Omental fat pad (tissue), 4 donors: ENCODE measurements around the gene MAGI1. TPM values are rescaled to one million over a fixed set of nuclear protein-coding genes. Genes with fewer than 3 reads are reported as not detected.
A peak's percentile ranks its signal among the peaks of the same experiment; 100 is the strongest.

Experiments
- ATAC-seq: fragments of 150-250 bp; one replicate; pipeline ENCODE4 v1.9.1; 2016; ENCODE audit warnings: mild to moderate bottlenecking, moderate library complexity; ENCODE audit not compliant: low FRiP score
- DNase-seq: peaks from one replicate; pipeline ENCODE4 v3.0.0-alpha.2; 2019; ENCODE audit warnings: low spot score
- total RNA-seq, 4 donors: library from RNA; depleted of rRNA; stranded (reverse); fragments of >200 nt; gene quantifications; one replicate each; pipeline ENCODE4 v1.1.0, GENCODE V29; 2016
- TF ChIP-seq, protein P1 (sequence below), 3 donors: fragments of 450-650 bp; IDR thresholded peaks; one replicate each; pipeline ENCODE4 v1.5.1; 2016 to 2017; ENCODE audit warnings: antibody characterized with exemption in 3 of 3, mild to moderate bottlenecking in 3 of 3, moderate library complexity in 2 of 3

The MAGI1 gene
- 10 to 100 TPM; 22.9 to 38.8 (median 34.3) TPM for total RNA-seq

DNA sequence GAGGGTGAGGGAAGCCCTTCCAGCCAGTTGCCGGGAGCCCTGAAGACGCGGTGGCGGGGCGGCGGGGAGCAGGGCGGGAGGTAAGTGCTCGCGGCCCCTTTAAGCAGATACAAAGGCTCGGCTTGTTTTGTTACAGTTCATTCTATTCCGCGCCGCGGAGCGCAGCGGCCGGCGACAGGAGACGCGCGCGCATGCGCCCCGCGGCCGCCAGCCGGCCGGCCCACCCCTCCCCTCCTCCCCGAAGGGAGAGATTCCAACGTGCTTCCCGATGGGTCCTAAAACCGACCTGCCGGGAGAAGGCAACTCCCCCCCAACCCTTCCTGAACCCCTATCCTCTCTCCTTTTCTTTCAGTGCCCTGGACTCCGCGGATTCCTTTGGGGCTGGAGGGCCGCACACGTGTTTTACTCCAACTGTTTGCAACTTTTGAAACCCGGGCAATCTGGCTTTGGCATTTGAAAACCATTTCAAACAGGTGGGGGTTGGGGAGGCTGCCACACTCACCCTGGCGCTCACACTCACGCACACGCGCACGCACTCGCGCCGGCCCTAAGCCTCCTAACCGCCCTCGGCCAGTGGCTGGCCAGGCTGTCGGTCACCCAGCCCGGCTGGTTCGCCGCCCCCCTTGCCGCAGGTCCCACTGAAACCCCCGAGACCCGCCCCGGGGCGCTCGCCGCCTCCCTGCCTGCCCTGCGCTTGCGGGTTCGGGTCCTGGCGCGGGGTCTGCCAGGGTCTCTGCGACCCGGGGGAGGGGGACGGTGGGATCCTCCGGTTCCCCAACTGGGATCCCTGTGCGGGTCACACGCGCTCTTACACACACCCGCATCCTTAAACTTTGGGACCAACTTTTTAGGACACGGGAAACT is at the start of gene MAGI1:
TSS of gene MAGI1 (minus strand) at position 193 of the 864 bp plus-strand sequence. CDS start 610 bp downstream, outside the sequence.
- DNase-seq (peak; percentile 46), ATAC-seq (peak; percentile 87)
- TF ChIP-seq, protein P1, sequence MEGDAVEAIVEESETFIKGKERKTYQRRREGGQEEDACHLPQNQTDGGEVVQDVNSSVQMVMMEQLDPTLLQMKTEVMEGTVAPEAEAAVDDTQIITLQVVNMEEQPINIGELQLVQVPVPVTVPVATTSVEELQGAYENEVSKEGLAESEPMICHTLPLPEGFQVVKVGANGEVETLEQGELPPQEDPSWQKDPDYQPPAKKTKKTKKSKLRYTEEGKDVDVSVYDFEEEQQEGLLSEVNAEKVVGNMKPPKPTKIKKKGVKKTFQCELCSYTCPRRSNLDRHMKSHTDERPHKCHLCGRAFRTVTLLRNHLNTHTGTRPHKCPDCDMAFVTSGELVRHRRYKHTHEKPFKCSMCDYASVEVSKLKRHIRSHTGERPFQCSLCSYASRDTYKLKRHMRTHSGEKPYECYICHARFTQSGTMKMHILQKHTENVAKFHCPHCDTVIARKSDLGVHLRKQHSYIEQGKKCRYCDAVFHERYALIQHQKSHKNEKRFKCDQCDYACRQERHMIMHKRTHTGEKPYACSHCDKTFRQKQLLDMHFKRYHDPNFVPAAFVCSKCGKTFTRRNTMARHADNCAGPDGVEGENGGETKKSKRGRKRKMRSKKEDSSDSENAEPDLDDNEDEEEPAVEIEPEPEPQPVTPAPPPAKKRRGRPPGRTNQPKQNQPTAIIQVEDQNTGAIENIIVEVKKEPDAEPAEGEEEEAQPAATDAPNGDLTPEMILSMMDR (IDR thresholded peaks at IDR 0.05), result no peak

DNA sequence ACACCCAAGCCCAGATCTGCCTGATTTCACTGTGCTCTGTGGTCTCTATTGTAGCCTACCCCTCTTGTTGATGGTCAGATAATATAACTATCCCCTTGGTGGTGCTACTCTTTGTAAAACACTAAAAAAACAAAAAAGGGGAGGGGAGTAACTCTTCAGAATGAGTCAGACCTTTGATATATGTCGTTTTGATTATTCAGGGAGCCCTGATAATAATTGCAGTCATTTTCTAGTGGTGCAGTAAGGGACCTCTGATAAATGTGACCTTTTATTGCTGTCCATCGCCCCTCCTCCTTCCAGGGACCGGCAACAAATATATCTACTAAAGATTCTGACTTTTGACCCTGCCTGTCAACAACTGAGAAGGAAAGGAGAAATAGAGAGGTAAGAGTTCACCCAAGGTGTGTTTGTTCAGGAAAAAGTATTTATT is 45.1 kb upstream of the MAGI1 start:
- TF ChIP-seq, protein P1 (IDR thresholded peaks at IDR 0.05), result no peak
- ATAC-seq, result no peak
- no peak for DNase-seq

DNA sequence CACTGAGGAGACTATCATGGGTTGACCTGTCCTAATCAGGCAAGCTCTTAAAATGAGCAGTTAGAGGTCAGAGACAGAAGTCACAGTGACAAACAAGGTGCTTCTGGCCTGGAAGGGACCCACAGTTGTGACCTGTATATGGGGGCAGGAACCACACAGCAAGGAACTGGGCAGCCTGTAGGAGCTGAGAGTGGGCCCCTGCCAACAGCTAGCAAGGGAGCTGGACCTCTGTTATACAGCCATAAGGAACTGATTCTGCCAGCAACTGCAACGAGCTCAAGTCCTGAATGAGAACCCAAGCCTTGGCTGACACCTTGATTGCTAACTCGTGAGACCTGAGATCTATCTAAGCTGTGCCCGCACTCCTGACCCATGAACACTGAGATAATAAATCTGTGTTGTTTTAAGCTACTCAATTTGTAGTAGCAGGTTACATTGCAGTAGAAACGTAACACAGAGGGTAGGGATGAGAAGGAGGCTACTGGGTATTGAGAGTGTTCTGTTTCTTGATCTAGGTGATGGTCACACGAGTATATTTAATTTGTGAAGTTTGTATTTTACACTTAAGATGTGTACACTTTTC is 44.5 kb upstream of the MAGI1 start:
- DNase-seq (no peak), ATAC-seq (no peak)
- TF ChIP-seq, protein P1 (IDR thresholded peaks at IDR 0.05), result no peak

DNA sequence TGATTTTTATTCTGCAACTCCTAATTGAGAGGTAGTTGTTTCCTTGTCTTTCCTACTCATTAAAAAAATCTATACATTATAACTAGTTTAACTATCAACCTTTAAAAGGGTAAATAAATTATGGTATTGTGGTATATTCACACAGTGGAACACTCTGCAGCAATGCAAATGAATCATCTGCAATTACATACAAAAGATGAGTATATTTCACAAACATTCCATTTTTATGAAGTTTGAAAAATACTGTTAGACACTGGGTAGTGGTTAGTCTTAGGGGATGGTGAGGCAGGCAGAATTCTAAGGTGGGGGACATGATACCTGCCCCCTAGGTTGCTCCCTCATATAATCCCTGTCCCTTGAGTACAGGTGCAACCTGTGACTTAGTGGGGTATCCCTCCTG is 44.0 kb upstream of the MAGI1 start:
- TF ChIP-seq, protein P1 (IDR thresholded peaks at IDR 0.05), result no peak
- DNase-seq, result no peak
- ATAC-seq, result no peak

DNA sequence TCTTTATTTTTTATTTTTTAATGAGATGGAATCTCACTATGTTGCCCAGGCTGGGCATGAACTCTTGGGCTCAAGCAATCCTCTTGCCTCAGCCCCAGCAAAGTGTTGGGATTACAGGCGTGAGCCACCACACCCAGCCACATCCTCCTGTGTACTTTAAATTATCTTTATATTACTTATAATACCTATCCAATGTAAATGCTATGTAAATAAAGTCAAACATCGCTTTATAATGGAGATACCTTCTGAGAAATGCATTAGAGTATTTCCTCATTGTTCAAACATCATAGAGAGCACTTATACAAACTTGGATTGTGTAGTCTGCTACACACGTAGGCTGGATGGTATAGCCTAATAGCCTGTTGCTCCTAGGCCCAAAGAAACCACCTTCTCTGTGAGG is 41.4 kb upstream of the MAGI1 start:
- DNase-seq, result no peak
- TF ChIP-seq, protein P1 (IDR thresholded peaks at IDR 0.05), result no peak
- ATAC-seq, result no peak

DNA sequence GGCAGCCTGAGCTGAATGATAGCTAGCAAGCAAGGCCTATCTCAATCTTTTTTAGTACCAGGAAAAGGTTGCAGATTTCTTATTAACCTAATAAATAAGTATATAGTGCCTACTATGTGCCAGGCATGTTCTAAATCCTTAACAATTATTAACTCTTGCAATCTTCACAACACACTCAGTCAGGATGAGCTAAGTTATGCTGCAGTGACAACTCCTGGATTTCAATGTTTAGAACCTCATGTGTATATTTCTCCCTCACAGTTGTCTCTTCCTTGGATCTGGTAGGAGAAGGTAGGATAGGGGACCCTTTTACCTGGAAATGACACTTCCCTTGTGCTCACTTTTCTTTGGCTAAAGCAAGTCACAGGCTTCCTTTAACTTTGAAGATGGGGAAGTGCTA is 39.3 kb upstream of the MAGI1 start:
- DNase-seq (no peak), ATAC-seq (no peak)
- TF ChIP-seq, protein P1 (IDR thresholded peaks at IDR 0.05), result no peak
